Tibial nerve (tissue), 4 donors: ENCODE results near the gene CTSO. TPM values are rescaled to one million over a fixed set of nuclear protein-coding genes. Genes with fewer than 3 reads are reported as not detected.

ENCODE experiments used
- DNase-seq, 2 donors: peaks; one replicate each; pipeline ENCODE4 v3.0.0-alpha.2; 2019; ENCODE audit warnings: low spot score in 2 of 2
- H3K27ac ChIP-seq, 4 donors: fragments of 200-600 bp; sonication (generic) in 3 of 4; one replicate each; pipeline ENCODE4 v1.5.1; 2017 to 2019; ENCODE audit warnings: mild to moderate bottlenecking in 1 of 4
- H3K27me3 ChIP-seq, 2 donors: fragments of 200-600 bp; sonication (generic) in 1 of 2; one replicate each; pipeline versions ENCODE4 v1.5.1 to v1.6.0; 2017 to 2019
- H3K36me3 ChIP-seq, 3 donors: fragments of 200-600 bp; sonication (generic); one replicate each; pipeline ENCODE4 v1.5.1; 2018 to 2019
- H3K4me1 ChIP-seq, 4 donors: fragments of 200-600 bp; sonication (generic) in 3 of 4; one replicate each; pipeline ENCODE4 v1.5.1; 2017 to 2019
- H3K4me3 ChIP-seq, 4 donors: fragments of 200-600 bp; sonication (generic) in 3 of 4; one replicate each; pipeline ENCODE4 v1.5.1; 2017 to 2019; ENCODE audit warnings: mild to moderate bottlenecking in 1 of 4, moderate library complexity in 1 of 4
- H3K9me3 ChIP-seq, 4 donors: fragments of 200-600 bp; sonication (generic) in 3 of 4; one replicate each; pipeline ENCODE4 v1.5.1; 2017 to 2019
- CTCF ChIP-seq, 5 experiments: fragments of 200-600 bp in 3 of 5; fragments of 450-650 bp in 2 of 5; sonication (generic) in 3 of 5; IDR thresholded peaks; one replicate each; pipeline ENCODE4 v1.5.1; 2016 to 2019; ENCODE audit warnings: antibody characterized with exemption in 5 of 5, mild to moderate bottlenecking in 3 of 5, moderate library complexity in 2 of 5
- EP300 ChIP-seq, 2 donors: sonication (generic); formaldehyde crosslinking; IDR thresholded peaks; one replicate each; pipeline ENCODE4 v1.6.1; 2017; ENCODE audit warnings: antibody characterized with exemption in 2 of 2, mild to moderate bottlenecking in 1 of 2
- POLR2A ChIP-seq, 2 donors: fragments of 450-650 bp; IDR thresholded peaks; one replicate each; pipeline ENCODE4 v1.6.1; 2017; ENCODE audit warnings: antibody characterized with exemption in 2 of 2, mild to moderate bottlenecking in 2 of 2, moderate library complexity in 2 of 2
- WGBS, 2 donors: methylation state at CpG; one replicate each; pipeline ENCODE4 v1.1.5; 2018; 5-methylcytosine and 5-hydroxymethylcytosine counted together
- total RNA-seq, 4 donors: library from RNA; depleted of rRNA; stranded (reverse); fragments of >200 nt; gene quantifications; one replicate each; pipeline ENCODE4 v1.1.0, GENCODE V29; 2016

Gene CTSO
- total RNA-seq, 4 donors from 2014 or later, result 8.7 to 30.2 (median 26.1) TPM

DNA sequence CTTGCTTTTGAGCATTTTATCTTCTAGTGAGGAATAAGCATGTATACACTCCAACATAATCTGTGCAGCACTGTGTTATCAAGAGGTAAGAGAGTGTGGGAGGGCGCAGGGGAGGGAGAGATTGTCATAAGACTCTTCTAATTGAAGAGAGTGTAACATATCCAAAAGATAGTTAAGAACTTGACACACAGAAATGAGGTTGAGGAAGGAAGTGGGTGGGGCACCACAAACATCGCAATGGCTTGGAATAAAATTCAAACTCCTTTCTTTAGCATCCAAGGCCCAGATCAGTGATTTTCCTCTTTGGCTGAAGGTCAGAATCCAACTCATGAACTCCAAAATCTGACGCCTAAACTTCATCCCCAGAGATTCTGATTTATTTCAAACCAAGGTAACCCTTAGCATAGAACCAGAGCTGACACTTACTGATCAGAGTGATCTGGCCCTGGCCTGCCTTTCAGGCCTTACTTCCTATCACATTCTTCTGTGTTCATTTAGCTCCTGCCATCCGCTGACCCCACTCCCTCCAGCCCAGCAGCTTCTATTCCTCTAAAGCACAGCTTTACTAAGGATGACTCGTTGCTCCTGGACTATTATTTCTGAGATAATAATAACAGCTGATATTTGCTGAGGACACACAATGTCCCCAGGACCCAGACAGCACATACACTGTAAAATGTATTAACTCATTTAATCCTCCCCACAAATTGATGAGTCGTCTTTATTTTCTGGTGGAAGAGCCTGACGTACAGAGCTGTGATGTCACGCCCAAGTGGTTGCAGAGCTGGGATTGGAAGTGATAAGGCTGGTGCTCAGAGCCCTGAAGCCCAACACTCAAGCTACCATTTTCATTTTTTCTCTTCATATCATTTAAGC is 10.6 kb upstream of the CTSO start:
- peak overlapping the region in 1 of 4 donors; percentile 29 for H3K27ac ChIP-seq
- 80 to 82% methylated on average over 8 of the region's 8 CpGs for WGBS, 2 donors

GRCh38 chr4:155962767-155963166 is 9.1 kb upstream of the CTSO start:
- no peak for DNase-seq
- Histone ChIP-seq H3K27ac (peak overlapping the region in 1 of 4 donors; percentile 14), H3K4me3 (no peak overlapping the region), H3K4me1 (no peaks in the 10 kb centered on the region), H3K9me3 (no peaks in the 10 kb centered on the region), H3K36me3 (no peaks in the 10 kb centered on the region), H3K27me3 (no peaks in the 10 kb centered on the region)
- 51 to 59% methylated on average over 2 of the region's 2 CpGs for WGBS, 2 donors
- TF ChIP-seq CTCF (IDR thresholded peaks at IDR 0.05), result no peak
- no peak for TF ChIP-seq POLR2A (IDR thresholded peaks at IDR 0.05)
- TF ChIP-seq EP300 (IDR thresholded peaks at IDR 0.05), result no peak

More for the DNA sequence above, 10.6 kb upstream of the CTSO start:
- no peaks in the 10 kb centered on the region for H3K4me1 ChIP-seq
- peak in 1 of 2 donors; percentile 20 for DNase-seq
- H3K27me3 ChIP-seq, result no peaks in the 10 kb centered on the region
- TF ChIP-seq POLR2A (IDR thresholded peaks at IDR 0.05) (no peak), CTCF (IDR thresholded peaks at IDR 0.05) (no peak), EP300 (IDR thresholded peaks at IDR 0.05) (no peak)
- no peaks in the 10 kb centered on the region for H3K36me3 ChIP-seq
- H3K4me3 ChIP-seq, result no peak overlapping the region
- no peaks in the 10 kb centered on the region for H3K9me3 ChIP-seq

DNA sequence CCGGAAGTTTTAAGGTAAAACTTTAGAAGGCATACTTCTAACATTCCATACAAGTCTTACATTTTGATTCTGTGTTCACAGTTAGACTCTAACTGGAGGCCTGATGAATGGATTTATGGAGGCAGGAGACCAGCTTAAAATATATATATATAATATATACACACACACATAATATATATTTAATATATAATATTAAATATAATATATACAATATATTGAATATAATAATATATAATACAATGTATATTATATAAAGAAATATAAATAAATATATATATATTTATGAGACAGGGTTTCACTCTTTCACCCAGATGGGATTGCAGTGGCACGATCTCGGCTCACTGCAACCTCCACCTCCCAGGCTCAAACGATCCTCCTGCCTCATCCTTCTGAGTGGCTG is 7.9 kb upstream of the CTSO start:
- H3K4me3 ChIP-seq, result no peak overlapping the region
- no peaks in the 10 kb centered on the region for H3K27me3 ChIP-seq
- WGBS, 2 donors, result 90 to 94% methylated on average over 4 of the region's 4 CpGs
- no peaks in the 10 kb centered on the region for H3K4me1 ChIP-seq
- H3K9me3 ChIP-seq, result no peaks in the 10 kb centered on the region
- no peak overlapping the region for H3K27ac ChIP-seq
- TF ChIP-seq POLR2A (IDR thresholded peaks at IDR 0.05) (no peak), CTCF (IDR thresholded peaks at IDR 0.05) (no peak)
- DNase-seq, result no peak
- H3K36me3 ChIP-seq, result no peaks in the 10 kb centered on the region

- H3K27me3 ChIP-seq, result no peaks in the 10 kb centered on the region
Observed at GRCh38 chr4:155960522-155960921, 6.9 kb upstream of the CTSO start.

More at GRCh38 chr4:155960522-155960921, 6.9 kb upstream of the CTSO start:
- no peak for TF ChIP-seq POLR2A (IDR thresholded peaks at IDR 0.05)
- no peak for TF ChIP-seq CTCF (IDR thresholded peaks at IDR 0.05)
- no peak for TF ChIP-seq EP300 (IDR thresholded peaks at IDR 0.05)
- no peaks in the 10 kb centered on the region for H3K36me3 ChIP-seq
- H3K27ac ChIP-seq, result peak overlapping the region in 1 of 4 donors; percentile 62
- H3K4me1 ChIP-seq, result no peaks in the 10 kb centered on the region
- no peaks in the 10 kb centered on the region for H3K9me3 ChIP-seq
- 39 to 56% methylated on average over 5 of the region's 5 CpGs for WGBS, 2 donors
- peak in 1 of 2 donors; percentile 54 for DNase-seq
- no peak overlapping the region for H3K4me3 ChIP-seq
